HG03520 (cell line): ENCODE results near the gene PLD6.

Source experiments
- ATAC-seq: cut with Tn5 transposase; IDR thresholded peaks from one replicate; pipeline ENCODE4 v1.9.1; 2021; ENCODE audit warnings: mild to moderate bottlenecking, moderate library complexity; ENCODE audit not compliant: unreplicated experiment

PLD6 gene

DNA sequence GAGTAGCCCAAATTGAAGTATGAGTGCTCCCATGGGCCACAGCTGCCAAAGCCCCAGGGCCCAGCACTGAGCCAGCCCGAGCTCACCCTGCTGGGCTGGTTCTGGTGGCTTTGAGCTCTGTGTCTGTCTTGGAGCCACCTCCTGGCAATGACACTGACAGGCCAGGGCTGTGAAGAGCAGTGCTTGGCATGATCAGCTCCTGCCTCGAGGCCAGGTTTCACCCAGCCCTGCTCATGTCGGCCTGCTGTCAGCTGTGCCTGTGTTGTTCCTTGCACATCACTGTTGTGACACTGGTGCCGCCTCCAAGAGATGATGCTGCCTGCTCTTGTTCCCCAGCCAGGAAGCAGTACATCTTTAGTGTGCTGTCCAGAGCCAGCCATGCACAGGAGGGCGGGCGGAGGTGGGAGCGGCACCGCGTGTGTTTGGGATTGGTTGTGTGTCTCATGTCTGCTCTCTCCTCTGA, 26.0 kb downstream of the PLD6 start:
- no peak for ATAC-seq

GRCh38 chr17:17179371-17179827, 26.7 kb downstream of the PLD6 start:
- ATAC-seq = no peak

DNA sequence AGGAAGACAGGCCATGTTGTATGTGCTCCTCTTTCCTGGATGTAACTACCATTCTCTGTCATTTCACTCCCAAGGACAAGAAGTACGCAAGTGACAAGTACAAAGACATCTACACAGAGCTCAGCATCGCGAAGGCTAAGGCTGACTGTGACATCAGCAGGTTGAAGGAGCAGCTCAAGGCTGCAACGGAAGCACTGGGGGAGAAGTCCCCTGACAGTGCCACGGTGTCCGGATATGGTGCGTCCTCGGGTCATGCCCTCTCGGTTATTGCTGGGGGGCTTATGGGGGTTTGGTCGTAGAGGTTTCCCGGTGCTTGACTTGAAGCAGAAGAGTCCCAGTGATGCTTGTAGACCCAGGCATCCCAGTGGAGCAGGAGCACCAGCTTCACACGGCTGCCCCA, 29.0 kb downstream of the PLD6 start:
- no peak for ATAC-seq

DNA sequence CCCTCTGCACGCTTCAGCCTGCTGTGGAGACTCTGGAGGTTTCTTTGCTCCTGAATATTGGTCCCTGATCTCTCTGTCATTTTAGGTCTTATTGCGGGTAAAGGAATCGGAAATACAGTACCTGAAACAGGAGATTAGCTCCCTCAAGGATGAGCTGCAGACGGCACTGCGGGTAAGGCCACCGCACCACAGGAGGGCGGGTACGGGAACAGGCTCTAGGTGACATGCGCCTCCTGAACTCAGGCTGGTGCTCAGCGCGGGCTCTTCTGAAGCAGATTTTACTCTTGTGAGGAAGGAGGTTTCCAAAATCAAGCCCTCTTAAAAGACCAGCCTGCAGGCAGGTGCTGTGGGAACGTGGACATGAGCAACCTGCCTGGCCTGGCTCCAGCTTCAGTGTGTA, 29.8 kb downstream of the PLD6 start:
- no peak for ATAC-seq

GRCh38 chr17:17175917-17176316, 30.2 kb downstream of the PLD6 start:
- no peak for ATAC-seq

DNA sequence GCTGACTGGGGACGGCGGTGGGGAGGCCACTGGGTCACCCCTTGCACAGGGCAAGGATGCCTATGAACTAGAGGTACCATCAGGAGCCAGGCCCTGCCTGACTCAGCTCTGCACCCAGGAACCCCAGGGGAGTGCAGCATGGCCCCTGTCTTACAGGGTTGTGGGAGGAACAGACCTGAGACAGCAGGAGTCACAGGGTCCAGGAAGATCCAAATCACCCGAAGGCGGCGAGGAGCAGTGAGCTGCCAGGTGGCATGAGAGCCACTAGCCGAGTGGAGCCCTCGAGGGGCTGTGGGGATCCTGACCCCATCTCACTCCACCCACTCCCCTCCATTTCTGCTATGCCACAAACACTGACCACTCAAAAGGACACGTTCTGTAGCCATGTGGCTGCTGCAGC, 30.8 kb downstream of the PLD6 start:
- ATAC-seq = no peak

- ATAC-seq = no peak
Observed at GRCh38 chr17:17173921-17174320, 32.2 kb downstream of the PLD6 start.

DNA sequence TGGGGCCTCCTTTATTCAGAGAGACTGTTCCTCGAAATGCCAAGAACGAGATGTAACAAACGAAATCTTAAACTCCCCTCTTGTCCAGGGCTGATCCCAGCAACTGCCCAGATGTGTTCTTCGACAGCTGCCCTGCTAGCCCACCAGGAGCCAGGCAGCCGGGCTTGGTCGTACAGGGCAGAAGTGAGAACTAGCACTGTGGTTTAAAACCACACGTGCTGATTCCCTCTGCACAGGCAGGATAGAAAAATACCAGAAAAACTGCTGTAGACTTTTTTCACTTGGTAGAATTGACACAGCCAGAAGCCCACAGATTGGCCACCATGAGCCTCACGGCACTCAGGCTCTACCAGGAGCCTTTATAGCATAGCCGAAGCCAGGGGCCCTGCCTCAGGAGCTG, 33.1 kb downstream of the PLD6 start:
- no peak for ATAC-seq

GRCh38 chr17:17172001-17172939, 33.9 kb downstream of the PLD6 start:
- no peak for ATAC-seq

- no peak for ATAC-seq
Observed at GRCh38 chr17:17171186-17171585, 34.9 kb downstream of the PLD6 start.

DNA sequence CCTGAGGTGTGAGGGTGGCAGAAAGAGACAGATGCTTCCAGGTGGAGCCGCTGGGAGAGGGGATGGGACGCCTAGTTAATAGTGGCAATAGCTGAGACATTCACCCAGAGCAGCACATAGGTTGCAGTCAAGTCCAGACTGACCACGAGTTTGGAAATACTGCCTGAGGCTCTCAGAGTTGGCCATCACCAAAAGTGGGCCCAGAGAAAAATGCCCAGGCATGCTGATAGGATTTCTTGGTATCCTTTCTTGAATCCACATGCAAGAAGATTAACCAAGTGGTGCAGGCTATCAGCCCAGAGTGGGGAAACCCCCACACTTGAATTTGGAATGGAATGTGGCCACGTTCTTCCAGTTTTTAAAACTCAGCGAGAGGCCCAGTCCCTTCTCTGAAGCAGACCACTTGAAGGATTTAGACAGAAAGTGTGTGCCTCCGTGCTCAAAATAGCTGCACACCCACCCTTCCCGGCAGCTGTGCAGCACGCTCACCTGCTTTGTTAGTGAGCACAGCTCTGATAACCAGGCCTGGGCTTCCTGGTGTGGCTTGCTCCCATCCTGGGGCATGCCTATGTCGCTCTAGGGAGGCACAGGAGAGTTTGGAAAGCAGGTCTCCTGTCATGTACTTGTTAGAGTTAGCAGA, 35.7 kb downstream of the PLD6 start:
- ATAC-seq = no peak

- ATAC-seq = no peak
Observed at GRCh38 chr17:17169396-17169795, 36.7 kb downstream of the PLD6 start.

GRCh38 chr17:17168401-17168800, 37.7 kb downstream of the PLD6 start:
- ATAC-seq = no peak

GRCh38 chr17:17167986-17168385, 38.1 kb downstream of the PLD6 start:
- no peak for ATAC-seq

DNA sequence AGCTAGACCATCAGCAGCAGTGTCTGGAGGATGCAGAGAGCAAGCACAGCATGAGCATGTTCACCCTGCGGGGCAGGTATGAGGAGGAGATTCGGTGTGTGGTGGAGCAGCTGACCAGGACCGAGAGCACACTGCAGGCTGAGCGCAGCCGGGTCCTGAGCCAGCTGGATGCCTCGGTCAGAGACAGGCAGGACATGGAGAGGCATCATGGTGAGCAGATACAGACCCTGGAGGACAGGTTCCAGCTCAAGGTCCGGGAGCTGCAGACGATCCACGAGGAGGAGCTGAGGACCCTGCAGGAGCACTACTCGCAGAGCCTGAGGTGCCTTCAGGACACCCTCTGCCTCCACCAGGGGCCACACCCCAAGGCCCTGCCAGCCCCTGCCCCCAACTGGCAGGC, 38.8 kb downstream of the PLD6 start:
- ATAC-seq = no peak

- ATAC-seq = no peak
Observed at GRCh38 chr17:17166446-17166845, 39.7 kb downstream of the PLD6 start.

- ATAC-seq = no peak
Observed at GRCh38 chr17:17165666-17166308, 40.3 kb downstream of the PLD6 start.

DNA sequence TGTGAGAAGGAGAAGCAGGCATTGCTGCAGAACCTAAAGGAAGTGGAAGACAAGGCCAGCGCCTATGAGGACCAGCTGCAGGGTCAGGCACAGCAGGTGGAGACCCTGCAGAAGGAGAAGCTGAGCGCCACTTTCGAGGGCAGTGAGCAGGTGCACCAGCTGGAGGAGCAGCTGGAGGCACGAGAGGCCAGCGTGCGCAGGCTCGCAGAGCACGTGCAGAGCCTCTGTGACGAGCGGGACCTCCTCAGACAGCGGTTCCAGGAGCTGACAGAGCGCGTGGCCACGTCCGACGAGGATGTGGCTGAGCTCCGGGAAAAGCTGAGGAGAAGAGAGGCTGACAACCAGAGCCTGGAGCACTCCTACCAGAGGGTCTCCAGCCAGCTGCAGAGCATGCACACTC, 41.5 kb downstream of the PLD6 start:
- ATAC-seq = no peak

DNA sequence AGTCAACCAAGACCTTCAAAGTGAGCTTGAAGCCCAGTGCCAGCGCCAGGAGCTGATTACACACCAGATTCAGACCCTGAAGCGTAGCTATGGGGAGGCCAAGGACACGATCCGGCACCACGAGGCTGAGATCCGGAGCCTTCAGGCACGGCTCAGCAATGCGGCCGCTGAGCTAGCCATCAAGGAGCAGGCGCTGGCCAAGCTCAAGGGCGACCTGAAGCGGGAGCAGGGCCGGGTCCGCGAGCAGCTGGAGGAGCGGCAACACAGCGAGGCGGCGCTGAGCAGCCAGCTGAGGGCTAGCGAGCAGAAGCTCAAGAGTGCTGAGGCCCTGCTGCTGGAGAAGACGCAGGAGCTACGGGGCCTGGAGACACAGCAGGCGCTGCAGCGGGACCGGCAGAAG, 42.0 kb downstream of the PLD6 start:
- ATAC-seq = no peak

- no peak for ATAC-seq
Observed at GRCh38 chr17:17161759-17162158, 44.4 kb downstream of the PLD6 start.

- ATAC-seq = no peak
Observed at GRCh38 chr17:17161121-17161520, 45.0 kb downstream of the PLD6 start.

DNA sequence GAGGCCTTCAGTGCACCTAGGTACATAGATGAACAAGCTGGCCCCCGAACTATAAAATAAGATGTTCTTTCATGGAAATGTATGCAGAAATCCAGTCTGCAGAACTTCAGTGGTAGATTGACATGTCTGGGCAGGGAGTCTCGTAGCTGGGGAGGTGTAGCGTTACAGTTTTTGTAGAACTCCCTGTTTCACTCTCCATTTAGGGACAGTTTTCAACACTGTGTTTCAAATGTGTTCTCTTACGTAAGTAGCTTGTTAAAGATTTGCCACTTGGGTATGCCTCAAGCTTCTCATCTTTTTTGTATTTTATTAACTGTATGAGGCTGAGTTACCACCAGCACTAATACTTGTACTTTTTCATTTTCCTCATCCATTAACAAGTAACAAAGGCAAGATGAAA, 46.6 kb downstream of the PLD6 start:
- no peak for ATAC-seq
